Activated naive CD8-positive, alpha-beta T cell (primary cell): ENCODE data around the gene GPT2.

Experiments used
- H3K27ac Mint-ChIP-seq: one replicate; pipeline ENCODE4 v1.8.0; 2021; ENCODE audit warnings: mixed read lengths
- H3K27me3 Mint-ChIP-seq: one replicate; pipeline ENCODE4 v1.8.0; 2021; ENCODE audit warnings: mixed read lengths
- H3K36me3 Mint-ChIP-seq: one replicate; pipeline ENCODE4 v1.8.0; 2021; ENCODE audit warnings: mixed read lengths
- H3K4me1 Mint-ChIP-seq: one replicate; pipeline ENCODE4 v1.8.0; 2021; ENCODE audit warnings: low read depth, mixed read lengths
- H3K4me3 Mint-ChIP-seq: one replicate; pipeline ENCODE4 v1.8.0; 2021; ENCODE audit warnings: mild to moderate bottlenecking, mixed read lengths
- H3K9me3 Mint-ChIP-seq: one replicate; pipeline ENCODE4 v1.8.0; 2021; ENCODE audit warnings: low read depth, mixed read lengths

GPT2 gene

DNA sequence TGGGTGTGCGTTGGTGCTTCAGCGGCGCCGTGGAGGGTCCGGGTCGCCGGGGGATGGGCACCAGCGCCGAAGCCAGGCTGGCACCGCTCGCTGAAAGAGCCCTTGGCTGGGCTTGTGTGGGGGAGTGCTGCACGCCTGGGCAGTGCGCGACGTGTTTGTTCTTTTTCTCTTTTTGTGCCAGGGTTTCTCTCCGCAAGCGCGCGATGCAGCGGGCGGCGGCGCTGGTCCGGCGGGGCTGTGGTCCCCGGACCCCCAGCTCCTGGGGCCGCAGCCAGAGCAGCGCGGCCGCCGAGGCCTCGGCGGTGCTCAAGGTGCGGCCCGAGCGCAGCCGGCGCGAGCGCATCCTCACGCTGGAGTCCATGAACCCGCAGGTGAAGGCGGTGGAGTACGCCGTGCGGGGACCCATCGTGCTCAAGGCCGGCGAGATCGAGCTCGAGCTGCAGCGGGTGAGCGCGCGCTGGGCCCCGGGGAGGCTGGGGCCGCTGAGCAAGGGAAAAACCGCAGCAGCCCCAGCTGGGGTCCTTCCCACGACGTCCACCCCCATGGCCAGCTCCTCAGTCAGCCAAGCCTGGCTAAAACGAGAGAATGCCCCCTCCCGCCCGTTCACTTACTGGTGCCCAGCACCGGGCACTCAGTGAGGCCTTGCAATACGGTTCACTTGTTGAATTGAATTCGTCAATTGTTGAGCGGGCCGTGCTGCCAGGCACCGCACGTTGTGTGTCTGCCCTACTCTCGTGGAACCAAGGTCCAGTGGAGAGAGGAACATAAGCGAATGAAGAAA, 541 bp downstream of the GPT2 start:
- Mint-ChIP-seq H3K36me3 (peaks cover 2% of the 10 kb centered on the region), H3K27ac (no peak overlapping the region), H3K9me3 (no peaks in the 10 kb centered on the region), H3K27me3 (peaks cover 4% of the 10 kb centered on the region), H3K4me1 (peaks cover 10% of the 10 kb centered on the region), H3K4me3 (peak overlapping the region; percentile 89)

DNA sequence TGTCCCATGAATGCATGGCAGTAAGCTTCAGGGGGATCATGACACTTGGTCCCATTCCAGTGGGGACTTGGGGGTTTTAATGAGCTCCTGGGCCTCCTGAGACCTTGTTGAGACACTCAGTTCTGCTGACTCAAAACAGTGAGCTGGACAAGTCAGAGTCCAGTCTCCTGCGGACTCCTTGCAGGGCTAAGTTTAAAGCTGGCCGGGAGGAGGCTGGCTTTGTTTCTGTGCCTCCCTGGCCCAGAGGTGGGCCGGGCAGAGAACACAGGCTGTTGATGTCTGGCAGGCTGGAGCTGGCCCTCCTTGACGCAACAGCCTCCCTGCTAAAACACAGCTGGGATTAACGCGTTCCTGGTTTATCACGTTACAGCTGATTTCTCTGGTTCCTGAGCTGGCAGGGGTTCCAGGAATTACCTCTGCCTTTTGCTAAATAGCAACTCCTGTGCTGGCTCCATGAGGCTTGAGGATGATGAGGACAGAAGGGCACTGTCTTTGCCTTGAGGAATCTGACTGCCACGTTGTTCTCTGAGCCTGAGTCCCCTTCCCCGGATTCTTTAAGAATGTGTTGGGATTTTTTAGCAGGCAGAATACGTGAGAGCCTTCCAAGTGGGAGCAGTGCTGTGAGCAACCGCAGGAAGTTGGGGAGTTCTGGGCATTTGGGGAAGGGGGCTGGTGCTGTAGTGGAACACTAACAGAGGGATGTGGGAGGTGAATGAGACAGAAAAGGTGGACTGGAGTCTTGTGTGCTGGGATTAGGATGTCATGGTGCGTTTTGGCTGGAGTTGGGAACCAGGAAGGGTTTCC, 2.0 kb downstream of the GPT2 start:
- H3K36me3 Mint-ChIP-seq = peaks cover 2% of the 10 kb centered on the region
- H3K4me1 Mint-ChIP-seq = peaks cover 10% of the 10 kb centered on the region
- peak overlapping the region; percentile 89 for H3K4me3 Mint-ChIP-seq
- no peak overlapping the region for H3K27ac Mint-ChIP-seq
- H3K27me3 Mint-ChIP-seq = peaks cover 4% of the 10 kb centered on the region
- no peaks in the 10 kb centered on the region for H3K9me3 Mint-ChIP-seq

DNA sequence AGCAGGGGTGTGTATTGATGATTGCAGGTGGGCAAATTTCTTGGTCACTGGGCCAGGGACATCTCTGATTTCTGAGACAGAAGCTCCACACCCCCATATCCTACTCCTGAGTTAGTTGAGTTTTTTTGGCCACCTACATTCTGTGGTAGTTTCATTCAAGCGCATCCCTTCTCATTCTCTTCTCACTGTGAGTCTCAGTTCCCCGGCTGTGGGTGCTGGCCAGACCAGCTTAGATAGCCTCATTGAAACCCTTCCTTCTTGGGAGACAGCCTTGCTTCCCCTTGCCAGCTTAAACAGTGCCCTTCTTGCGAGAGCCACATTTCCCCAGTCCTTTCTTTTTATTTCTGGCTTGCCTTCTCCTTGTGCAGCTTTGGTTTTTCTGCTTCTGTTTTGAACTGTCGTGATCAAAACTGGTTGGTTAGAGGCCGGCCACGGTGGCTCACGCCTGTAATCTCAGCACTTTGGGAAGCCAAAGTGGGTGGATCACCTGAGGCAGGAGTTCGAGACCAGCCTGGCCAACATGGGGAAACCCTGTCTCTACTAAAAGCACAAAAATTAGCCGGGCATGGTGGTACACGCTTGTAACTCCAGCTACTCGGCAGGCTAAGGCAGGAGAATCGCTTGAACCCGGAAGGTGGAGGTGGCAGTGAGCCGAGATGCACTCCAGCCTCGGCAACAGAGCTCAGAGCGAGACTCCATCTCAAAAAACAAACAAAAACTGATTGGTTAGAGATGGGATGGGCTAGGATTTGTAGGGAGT, 2.8 kb downstream of the GPT2 start:
- H3K27me3 Mint-ChIP-seq = peaks cover 4% of the 10 kb centered on the region
- no peak overlapping the region for H3K27ac Mint-ChIP-seq
- peaks cover 10% of the 10 kb centered on the region for H3K4me1 Mint-ChIP-seq
- no peak overlapping the region for H3K4me3 Mint-ChIP-seq
- H3K9me3 Mint-ChIP-seq = no peaks in the 10 kb centered on the region
- H3K36me3 Mint-ChIP-seq = peaks cover 2% of the 10 kb centered on the region

DNA sequence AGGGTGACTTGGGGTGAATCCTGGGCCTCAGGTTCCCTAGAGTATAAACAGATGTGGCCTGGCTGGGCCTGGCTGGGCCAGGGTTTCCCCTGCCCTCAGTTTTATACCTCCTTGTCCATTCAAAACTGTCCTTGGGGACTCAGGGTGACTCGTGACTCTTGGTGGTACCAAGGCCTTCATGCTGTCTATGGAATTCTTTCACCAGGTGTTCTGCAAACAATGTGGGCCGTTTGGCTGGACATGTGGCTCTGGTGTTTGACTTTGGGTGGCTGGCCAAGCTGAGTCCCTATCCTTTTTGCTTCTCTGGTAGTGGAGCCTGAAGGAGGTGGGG, 3.3 kb downstream of the GPT2 start:
- H3K27ac Mint-ChIP-seq = no peak overlapping the region
- H3K4me3 Mint-ChIP-seq = no peak overlapping the region
- H3K4me1 Mint-ChIP-seq = peaks cover 8% of the 10 kb centered on the region
- peaks cover 2% of the 10 kb centered on the region for H3K36me3 Mint-ChIP-seq
- H3K27me3 Mint-ChIP-seq = peaks cover 4% of the 10 kb centered on the region
- no peaks in the 10 kb centered on the region for H3K9me3 Mint-ChIP-seq

DNA sequence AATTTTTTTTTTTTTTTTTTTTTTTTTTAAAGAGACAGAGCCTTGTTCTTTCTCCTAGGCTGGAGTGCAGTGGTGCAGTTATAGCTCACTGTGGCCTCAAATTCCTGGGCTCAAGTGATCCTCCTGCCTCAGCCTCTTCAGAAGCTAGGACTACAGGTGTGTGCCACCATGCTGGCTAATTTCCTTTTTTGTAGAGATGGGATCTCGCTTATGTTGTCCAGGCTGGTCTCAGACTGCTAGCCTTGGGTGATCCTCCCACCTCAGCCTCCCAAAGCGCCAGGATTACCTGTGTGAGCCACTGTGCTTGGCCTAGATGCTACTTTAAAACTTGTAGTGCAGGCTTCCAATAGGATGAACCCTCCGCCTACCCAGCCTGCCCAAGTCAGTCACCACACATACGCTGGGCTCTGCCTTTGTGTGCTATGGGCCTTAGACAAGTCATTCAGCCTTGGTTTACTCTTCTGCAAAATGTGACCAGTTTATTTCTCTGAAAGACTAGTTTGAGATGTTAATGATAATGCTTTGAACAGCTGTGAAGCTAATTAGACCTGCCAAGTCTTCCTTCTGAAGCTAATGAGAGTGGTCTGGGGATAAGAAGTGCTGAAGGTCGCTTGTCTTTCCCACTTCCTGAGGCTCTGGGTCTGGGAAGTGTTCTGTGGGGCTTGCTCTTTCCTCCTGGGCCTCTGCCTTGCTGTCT, 5.2 kb downstream of the GPT2 start:
- Mint-ChIP-seq H3K27me3 (peaks cover 4% of the 10 kb centered on the region), H3K36me3 (peaks cover 2% of the 10 kb centered on the region), H3K9me3 (no peaks in the 10 kb centered on the region), H3K4me3 (no peak overlapping the region), H3K4me1 (peaks cover 2% of the 10 kb centered on the region), H3K27ac (no peak overlapping the region)

DNA sequence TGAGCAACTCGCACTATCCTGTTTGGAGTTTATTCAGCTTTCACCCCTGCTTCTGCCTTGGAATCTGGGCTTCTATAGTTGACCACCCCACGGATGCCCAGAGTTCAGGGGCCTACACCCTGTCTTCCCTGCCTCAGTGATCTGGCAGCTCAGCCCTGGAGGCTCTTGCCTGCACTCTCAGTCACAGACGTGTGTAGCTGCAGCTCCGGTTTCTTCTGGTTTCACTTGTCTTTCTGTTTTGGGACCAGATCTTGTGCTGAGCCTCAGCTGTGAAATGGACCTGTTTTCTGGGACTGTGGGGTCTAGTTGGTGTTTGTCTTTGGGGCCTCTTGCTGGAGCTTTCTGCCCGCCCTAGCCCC, 5.8 kb downstream of the GPT2 start:
- Mint-ChIP-seq H3K27me3 (peaks cover 4% of the 10 kb centered on the region), H3K9me3 (no peaks in the 10 kb centered on the region), H3K36me3 (peaks cover 2% of the 10 kb centered on the region), H3K4me3 (no peak overlapping the region), H3K4me1 (peaks cover 2% of the 10 kb centered on the region), H3K27ac (no peak overlapping the region)

DNA sequence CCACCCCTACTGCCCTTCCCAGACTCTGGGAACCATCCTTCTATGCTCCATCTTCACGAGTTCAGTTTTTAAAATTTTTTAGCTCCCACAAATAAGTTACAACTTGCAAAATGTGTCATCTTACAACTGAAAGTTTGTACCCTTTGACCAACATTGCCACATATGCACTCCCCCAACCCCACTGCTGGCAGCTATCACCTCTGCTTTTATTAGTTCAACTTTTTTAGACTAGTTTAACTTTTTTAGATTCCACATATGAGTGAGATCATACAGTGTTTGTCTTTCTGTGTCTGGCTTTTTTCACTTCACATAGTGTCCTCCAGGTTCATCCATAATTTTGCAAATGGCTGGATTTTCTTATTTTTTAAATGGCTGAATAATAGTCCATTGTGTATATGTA, 7.7 kb downstream of the GPT2 start:
- Mint-ChIP-seq H3K27ac (no peak overlapping the region), H3K27me3 (peaks cover 1% of the 10 kb centered on the region)

DNA sequence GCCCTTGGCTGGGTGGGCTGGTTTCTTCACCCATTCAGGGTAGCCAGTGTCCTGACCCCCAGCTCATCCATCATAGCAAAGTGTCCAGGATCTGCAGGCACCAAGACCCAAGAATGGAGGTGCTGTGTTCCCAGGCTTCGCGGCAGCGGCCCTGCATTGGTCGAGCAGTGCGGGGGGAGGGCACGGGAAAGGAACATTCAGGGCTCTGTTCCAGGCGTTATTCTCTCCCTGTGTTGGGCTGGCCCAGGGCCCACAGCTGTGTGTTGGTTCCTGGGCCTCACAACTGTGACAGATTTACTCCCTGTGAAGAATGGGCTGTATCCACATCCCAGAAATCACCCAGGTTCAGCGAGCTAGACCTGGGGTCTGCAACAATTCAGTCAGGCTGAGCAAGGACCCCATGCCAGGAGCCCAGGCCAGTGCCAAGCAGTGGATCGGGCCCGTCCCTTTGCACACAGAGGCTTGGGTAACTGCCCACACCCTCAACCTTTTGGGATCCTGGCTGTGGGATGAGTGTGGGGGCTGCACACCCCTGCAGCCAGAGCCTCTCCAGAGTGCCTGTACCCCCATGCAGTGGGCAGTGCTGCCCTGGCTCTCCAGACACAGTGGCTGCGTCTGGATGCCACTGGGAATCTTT, 10.0 kb downstream of the GPT2 start:
- H3K9me3 Mint-ChIP-seq = no peaks in the 10 kb centered on the region
- no peaks in the 10 kb centered on the region for H3K36me3 Mint-ChIP-seq
- no peak overlapping the region for H3K4me3 Mint-ChIP-seq
- no peaks in the 10 kb centered on the region for H3K4me1 Mint-ChIP-seq
- H3K27ac Mint-ChIP-seq = no peak overlapping the region
- no peaks in the 10 kb centered on the region for H3K27me3 Mint-ChIP-seq

More for the DNA sequence above, 7.7 kb downstream of the GPT2 start:
- Mint-ChIP-seq H3K36me3 (no peaks in the 10 kb centered on the region), H3K4me1 (no peaks in the 10 kb centered on the region), H3K9me3 (no peaks in the 10 kb centered on the region), H3K4me3 (no peak overlapping the region)

DNA sequence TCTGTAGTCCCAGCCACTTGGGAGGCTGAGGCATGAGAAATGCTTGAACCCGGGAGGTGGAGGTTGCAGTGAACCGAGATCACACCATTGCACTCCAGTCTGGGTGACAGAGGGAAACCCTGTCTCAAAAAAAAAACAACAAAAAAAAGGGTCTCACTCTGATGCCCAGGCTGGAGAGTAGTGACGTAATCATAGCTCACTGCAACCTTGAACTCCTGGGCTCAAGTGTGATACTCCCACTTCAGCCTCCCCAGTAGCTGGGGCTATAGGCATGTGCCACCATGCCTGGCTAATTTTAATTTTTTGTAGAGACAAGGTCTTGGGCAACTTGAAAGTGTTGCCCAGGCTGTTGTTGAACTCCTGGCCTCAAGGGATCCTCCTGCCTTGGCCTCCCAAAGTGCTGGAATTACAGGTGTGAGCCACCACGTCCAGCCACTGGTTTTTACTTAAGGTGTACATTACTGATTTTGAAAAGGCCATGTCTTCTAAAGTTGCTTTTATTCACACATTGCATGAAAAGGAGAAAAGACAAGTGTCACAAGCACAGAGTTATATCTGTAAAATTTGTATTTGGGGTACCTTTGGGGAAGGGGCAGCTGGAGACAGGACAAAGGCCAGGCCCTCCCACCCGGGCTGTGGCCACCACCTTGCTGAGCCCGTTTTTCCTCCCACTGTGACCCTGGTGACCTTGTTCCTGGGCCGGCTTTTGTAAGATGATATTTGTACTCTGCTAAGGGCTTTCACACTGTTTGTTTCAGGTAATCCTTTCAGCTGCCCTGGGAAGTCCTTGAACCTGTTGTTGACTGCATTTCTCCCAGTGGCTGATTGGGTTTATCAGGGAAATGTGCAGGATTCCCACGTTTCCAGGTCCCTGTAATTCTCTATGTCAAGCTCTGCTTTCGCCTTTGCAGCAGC, 11.5 kb downstream of the GPT2 start:
- Mint-ChIP-seq H3K4me3 (no peak overlapping the region), H3K9me3 (no peaks in the 10 kb centered on the region), H3K27ac (no peak overlapping the region), H3K27me3 (no peaks in the 10 kb centered on the region), H3K4me1 (no peaks in the 10 kb centered on the region), H3K36me3 (no peaks in the 10 kb centered on the region)

DNA sequence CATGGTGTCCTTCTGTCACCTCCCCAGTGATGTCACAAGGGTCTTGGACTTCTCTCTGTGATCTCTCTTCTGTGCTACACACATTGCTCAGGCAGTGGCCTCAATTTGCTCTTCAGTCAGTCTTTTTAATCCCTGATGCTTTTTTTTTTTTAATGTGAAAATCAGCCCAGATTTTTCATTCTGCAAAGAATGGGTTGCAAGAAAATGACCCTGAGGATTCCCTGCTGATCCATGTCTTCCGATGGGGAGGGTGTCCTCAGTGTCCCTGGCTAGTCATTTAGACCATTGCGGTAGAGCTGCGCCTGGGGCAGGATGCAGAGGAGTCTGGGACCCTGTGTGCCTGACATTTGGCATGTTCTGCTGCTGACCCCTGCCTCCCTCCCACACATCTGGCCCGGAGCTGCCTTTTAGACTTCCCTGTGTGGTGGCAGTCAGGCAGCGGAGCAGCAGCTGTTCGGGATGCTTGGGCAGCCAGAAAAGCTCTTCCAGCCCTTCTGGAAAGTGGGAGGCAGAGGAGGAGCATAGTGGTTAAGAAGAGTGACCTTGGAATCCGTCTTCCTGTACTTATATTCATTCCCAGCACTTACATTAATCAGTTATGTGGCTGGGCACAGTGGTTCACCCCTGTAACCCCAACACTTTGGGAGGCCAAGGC, 12.3 kb downstream of the GPT2 start:
- Mint-ChIP-seq H3K27me3 (no peaks in the 10 kb centered on the region), H3K4me3 (no peak overlapping the region), H3K36me3 (no peaks in the 10 kb centered on the region), H3K9me3 (no peaks in the 10 kb centered on the region), H3K4me1 (no peaks in the 10 kb centered on the region), H3K27ac (no peak overlapping the region)

DNA sequence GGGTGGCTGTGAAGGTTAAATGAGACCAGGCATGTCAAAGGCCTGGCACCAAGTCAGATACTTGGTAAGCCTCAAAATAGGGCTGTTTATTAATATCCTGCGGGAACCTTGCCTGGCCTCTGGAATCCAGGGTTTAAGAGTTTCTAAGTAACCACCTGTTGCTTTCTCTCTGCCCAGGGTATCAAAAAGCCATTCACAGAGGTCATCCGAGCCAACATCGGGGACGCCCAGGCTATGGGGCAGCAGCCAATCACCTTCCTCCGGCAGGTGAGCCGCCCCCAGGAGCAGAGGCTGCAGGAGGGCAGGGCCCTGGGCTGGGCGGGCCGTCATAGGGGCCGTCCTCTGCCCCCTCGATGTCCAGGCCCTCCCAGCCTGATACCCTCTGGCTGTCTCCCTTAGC, 13.3 kb downstream of the GPT2 start:
- Mint-ChIP-seq H3K9me3 (no peaks in the 10 kb centered on the region), H3K27ac (no peak overlapping the region), H3K4me1 (no peaks in the 10 kb centered on the region), H3K4me3 (no peak overlapping the region), H3K27me3 (no peaks in the 10 kb centered on the region), H3K36me3 (no peaks in the 10 kb centered on the region)

DNA sequence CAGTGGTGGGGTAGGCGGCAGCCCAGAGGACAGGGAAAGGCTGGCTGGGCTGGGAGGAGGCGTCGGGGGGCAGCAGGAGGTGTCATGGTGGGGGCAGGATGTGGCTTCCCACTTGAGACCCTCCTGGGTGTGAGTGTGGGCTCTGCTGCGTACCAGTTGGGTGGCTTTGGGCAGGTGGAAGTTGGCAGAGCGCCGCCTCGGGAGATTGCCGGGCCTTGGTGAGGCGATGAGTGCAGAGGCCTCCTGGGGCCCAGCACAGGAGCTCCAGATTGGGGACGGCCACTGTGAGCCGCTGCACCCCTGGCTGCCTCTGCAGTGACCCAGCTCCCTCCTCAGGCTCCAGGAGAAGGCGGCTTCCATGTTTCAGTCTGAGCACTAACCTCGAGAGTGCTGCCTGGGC, 13.8 kb downstream of the GPT2 start:
- Mint-ChIP-seq H3K36me3 (no peaks in the 10 kb centered on the region), H3K27ac (no peak overlapping the region), H3K9me3 (no peaks in the 10 kb centered on the region), H3K4me3 (no peak overlapping the region), H3K27me3 (no peaks in the 10 kb centered on the region), H3K4me1 (no peaks in the 10 kb centered on the region)

DNA sequence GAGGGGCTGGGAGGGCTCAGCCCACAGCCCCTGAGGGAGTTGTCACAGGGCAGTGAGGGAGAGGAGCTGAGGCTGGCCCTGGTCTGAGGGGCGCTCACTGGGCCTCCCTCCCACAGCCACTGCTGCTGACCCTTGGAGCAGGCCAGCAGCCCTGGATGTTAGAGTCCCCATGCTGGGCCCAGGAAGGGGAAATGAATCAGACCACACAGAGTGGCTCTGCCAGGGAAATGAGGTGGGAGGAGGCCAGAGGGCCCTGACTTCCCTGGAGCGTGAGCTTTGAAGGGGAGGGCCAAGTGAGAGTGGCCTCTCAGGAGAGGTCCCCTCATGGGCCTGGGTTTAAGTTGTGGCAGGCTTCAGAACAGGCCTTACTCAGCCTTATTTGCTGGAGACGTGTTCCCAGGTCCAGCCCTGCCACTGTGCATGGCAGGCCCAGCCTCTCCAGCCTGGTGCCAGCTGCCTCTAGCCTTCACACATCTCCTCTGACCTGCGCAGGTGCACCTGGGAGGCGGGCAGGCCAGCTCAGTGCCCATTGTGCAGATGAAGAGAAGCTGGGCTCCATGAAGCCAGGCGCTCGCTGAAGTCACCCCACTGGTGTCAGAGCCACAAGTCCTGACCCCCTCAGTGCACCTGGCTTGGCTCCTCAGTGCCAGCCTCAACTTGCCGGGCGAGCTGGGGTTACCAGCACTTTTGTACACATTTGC, 15.4 kb downstream of the GPT2 start:
- H3K27me3 Mint-ChIP-seq = no peaks in the 10 kb centered on the region
- no peaks in the 10 kb centered on the region for H3K36me3 Mint-ChIP-seq
- no peaks in the 10 kb centered on the region for H3K4me1 Mint-ChIP-seq
- no peak overlapping the region for H3K4me3 Mint-ChIP-seq
- H3K27ac Mint-ChIP-seq = no peak overlapping the region
- H3K9me3 Mint-ChIP-seq = no peaks in the 10 kb centered on the region
